SU-DHL-6 (cell line): ENCODE data around the gene RGR.

Source experiments
- H2AFZ ChIP-seq: fragments of 200-600 bp; sonication (generic); 2 replicates; pipeline ENCODE4 v1.6.1; 2014; ENCODE audit warnings: low read depth, mild to moderate bottlenecking, moderate library complexity, mixed read lengths, antibody characterized with exemption, low read length; ENCODE audit not compliant: severe bottlenecking
- H3F3A ChIP-seq: fragments of 200-600 bp; shearing (Covaris generic); 2 replicates; pipeline ENCODE4 v1.6.0; 2016; ENCODE audit warnings: antibody characterized with exemption, mild to moderate bottlenecking; ENCODE audit not compliant: insufficient read depth
- H3K27ac ChIP-seq: fragments of 200-600 bp; sonication (generic); 2 replicates; pipeline ENCODE4 v1.5.1; 2016; ENCODE audit warnings: low read depth, mild to moderate bottlenecking, low read length, moderate library complexity, mixed read lengths
- H3K27me3 ChIP-seq: fragments of 200-600 bp; sonication (generic), shearing (Covaris generic); 2 replicates; pipeline ENCODE4 v1.6.0; 2014; ENCODE audit warnings: mild to moderate bottlenecking, low read length
- H3K36me3 ChIP-seq: fragments of 200-600 bp; sonication (generic); 2 replicates; pipeline ENCODE4 v1.6.1; 2014; ENCODE audit warnings: mild to moderate bottlenecking, low read length, mixed read lengths
- H3K4me2 ChIP-seq: fragments of 300-600, 200-600 bp; shearing (Covaris generic), sonication (generic); 2 replicates; pipeline ENCODE4 v1.6.0; 2014; ENCODE audit warnings: low read length, low read depth, mild to moderate bottlenecking; ENCODE audit not compliant: poor library complexity, severe bottlenecking
- H3K4me3 ChIP-seq: fragments of 200-600 bp; sonication (generic); 2 replicates; pipeline ENCODE4 v1.5.1; 2014; ENCODE audit warnings: antibody characterized with exemption, low read length, mild to moderate bottlenecking, mixed read lengths; ENCODE audit not compliant: insufficient read depth, poor library complexity, severe bottlenecking
- H3K79me2 ChIP-seq: fragments of 200-600 bp; sonication (generic); 2 replicates; pipeline ENCODE4 v1.6.1; 2014; ENCODE audit warnings: mild to moderate bottlenecking, low read length, moderate library complexity; ENCODE audit not compliant: insufficient read depth
- H3K9ac ChIP-seq: fragments of 200-600 bp; sonication (generic); 2 replicates; pipeline ENCODE4 v1.7.0; 2014; ENCODE audit warnings: mild to moderate bottlenecking, low read length
- H3K9me2 ChIP-seq: fragments of 200-600 bp; sonication (generic); replicated peaks from 2 replicates; pipeline ENCODE4 v1.6.1; 2014; ENCODE audit warnings: low read length; ENCODE audit not compliant: insufficient read depth
- H3K9me3 ChIP-seq: fragments of 200-600 bp; sonication (generic); 2 replicates; pipeline ENCODE4 v1.6.1; 2014; ENCODE audit warnings: low read length, mixed read lengths; ENCODE audit not compliant: insufficient read depth
- H4K20me1 ChIP-seq: fragments of 200-600 bp; sonication (generic); 2 replicates; pipeline ENCODE4 v1.6.1; 2014; ENCODE audit warnings: low read depth, mild to moderate bottlenecking, antibody characterized with exemption, low read length, moderate library complexity, mixed read lengths
- CTCF ChIP-seq: fragments of 200-600 bp; sonication (generic); IDR thresholded peaks from one replicate; pipeline ENCODE4 v1.5.1; 2017; ENCODE audit warnings: antibody characterized with exemption, mild to moderate bottlenecking, low read length, moderate library complexity; ENCODE audit not compliant: insufficient read depth, poor library complexity, severe bottlenecking
- EZH2phosphoT487 ChIP-seq: fragments of 200-600 bp; sonication (generic), shearing (Covaris generic); conservative IDR thresholded peaks from 2 replicates; pipeline ENCODE4 v1.6.1; 2018; ENCODE audit warnings: mild to moderate bottlenecking, antibody characterized with exemption, low read length, moderate library complexity, mixed read lengths

RGR gene

GRCh38 chr10:84225427-84226173 lies 19.3 kb upstream of the RGR start, which contains the start of gene LRIT2:
TSS of gene LRIT2 (minus strand) at chr10:84225544. CDS start at chr10:84225520, 24 bp downstream.
- no peak within 1 kb of the TSS for H2AFZ ChIP-seq
- H3F3A ChIP-seq, result no peaks in the 10 kb centered on the region
- no peaks in the 10 kb centered on the region for H3K27me3 ChIP-seq
- H3K9ac ChIP-seq, result no peak within 1 kb of the TSS
- H3K9me3 ChIP-seq, result no peaks in the 10 kb centered on the region
- H3K4me2 ChIP-seq, result no peak within 1 kb of the TSS
- no peak within 1 kb of the TSS for H3K27ac ChIP-seq
- H3K9me2 ChIP-seq, result no peaks in the 10 kb centered on the region
- H3K36me3 ChIP-seq, result no peaks in the 10 kb centered on the region
- no peaks in the 10 kb centered on the region for H4K20me1 ChIP-seq
- no peaks in the 10 kb centered on the region for H3K79me2 ChIP-seq
- no peak within 1 kb of the TSS for H3K4me3 ChIP-seq
- no peak for TF ChIP-seq EZH2phosphoT487
- no peak for TF ChIP-seq CTCF

GRCh38 chr10:84226616-84227015 lies 18.2 kb upstream of the RGR start:
- Histone ChIP-seq H2AFZ (no peak overlapping the region), H3K4me2 (no peak overlapping the region), H3K9me3 (no peaks in the 10 kb centered on the region), H3K27ac (no peak overlapping the region), H3K36me3 (no peaks in the 10 kb centered on the region), H3K4me3 (no peak overlapping the region), H4K20me1 (no peaks in the 10 kb centered on the region), H3F3A (no peaks in the 10 kb centered on the region), H3K27me3 (no peaks in the 10 kb centered on the region), H3K9ac (no peak overlapping the region), H3K9me2 (no peaks in the 10 kb centered on the region), H3K79me2 (no peaks in the 10 kb centered on the region)
- TF ChIP-seq CTCF (no peak), EZH2phosphoT487 (no peak)

- no peak overlapping the region for H3K4me3 ChIP-seq
- no peak overlapping the region for H3K4me2 ChIP-seq
- H4K20me1 ChIP-seq, result no peaks in the 10 kb centered on the region
- H3K9me2 ChIP-seq, result no peaks in the 10 kb centered on the region
- H3K27ac ChIP-seq, result no peak overlapping the region
- no peaks in the 10 kb centered on the region for H3K36me3 ChIP-seq
- H3K9ac ChIP-seq, result no peak overlapping the region
- H3K79me2 ChIP-seq, result no peaks in the 10 kb centered on the region
- no peaks in the 10 kb centered on the region for H3K27me3 ChIP-seq
- H3K9me3 ChIP-seq, result no peaks in the 10 kb centered on the region
- H3F3A ChIP-seq, result no peaks in the 10 kb centered on the region
- TF ChIP-seq CTCF (no peak), EZH2phosphoT487 (no peak)
- H2AFZ ChIP-seq, result no peak overlapping the region
Observed at GRCh38 chr10:84227810-84228209, 17.0 kb upstream of the RGR start.
